Measurements from ENCODE around the gene ARHGEF26. TPM values are rescaled to one million over a fixed set of nuclear protein-coding genes. Genes with fewer than 3 reads are reported as not detected.
A peak's percentile ranks its signal among the peaks of the same experiment; 100 is the strongest.

Gene ARHGEF26
- total and polyA plus RNA-seq, 4 donors = 12.3 to 45.5 (median 28.5) TPM

GRCh38 chr3:154151969-154152368 is 30.8 kb downstream of the ARHGEF26 start:
- peak; percentile 84 for ATAC-seq (ENCODE audit: insufficient read depth, low FRiP score)
- DNase-seq = no peak
- WGBS, 2 donors = 69 to 83% methylated on average over 1 of the region's 1 CpG
- no peak overlapping the region for H3K9ac ChIP-seq (ENCODE audit: insufficient read depth in 1 of 2, low read length in 2 of 2)
- no peaks in the 10 kb centered on the region for H3K9me3 ChIP-seq (ENCODE audit: control insufficient read depth in 4 of 4, insufficient read depth in 3 of 4, low read length in 3 of 4)
- H3K36me3 ChIP-seq (ENCODE audit: control insufficient read depth in 4 of 4, insufficient read depth in 4 of 4, low read length in 4 of 4) = peaks cover 0 to 10% (median 4%) of the 10 kb centered on the region in 4 donors
- no peak for TF ChIP-seq CTCF (IDR thresholded peaks at IDR 0.05; ENCODE audit: control extremely low read depth, extremely low read depth)
- H3K4me3 ChIP-seq = no peak overlapping the region
- no peak overlapping the region for H3K27ac ChIP-seq (ENCODE audit: low read depth in 1 of 2, low read length in 1 of 2)
- H3K27me3 ChIP-seq (ENCODE audit: control insufficient read depth in 3 of 3, insufficient read depth in 3 of 3, low read length in 2 of 3) = no peaks in the 10 kb centered on the region
- H3K4me1 ChIP-seq (ENCODE audit: control insufficient read depth in 5 of 5, insufficient read depth in 5 of 5, low read length in 5 of 5) = no peaks in the 10 kb centered on the region

GRCh38 chr3:154152741-154153140 is 31.6 kb downstream of the ARHGEF26 start:
- no peak overlapping the region for H3K27ac ChIP-seq (ENCODE audit: low read depth in 1 of 2, low read length in 1 of 2)

GRCh38 chr3:154156530-154156929 is 35.3 kb downstream of the ARHGEF26 start:
- H3K27me3 ChIP-seq (ENCODE audit: control insufficient read depth in 3 of 3, insufficient read depth in 3 of 3, low read length in 2 of 3) = no peaks in the 10 kb centered on the region
- no peak for ATAC-seq (ENCODE audit: insufficient read depth, low FRiP score)

More at GRCh38 chr3:154152741-154153140, 31.6 kb downstream of the ARHGEF26 start:
- 85% methylated on average over 5 of the region's 5 CpGs for WGBS, 2 donors
- Histone ChIP-seq H3K4me3 (no peak overlapping the region), H3K27me3 (ENCODE audit: control insufficient read depth in 3 of 3, insufficient read depth in 3 of 3, low read length in 2 of 3) (no peaks in the 10 kb centered on the region), H3K9ac (ENCODE audit: insufficient read depth in 1 of 2, low read length in 2 of 2) (no peak overlapping the region), H3K4me1 (ENCODE audit: control insufficient read depth in 5 of 5, insufficient read depth in 5 of 5, low read length in 5 of 5) (peaks cover 0 to 2% (median 0%) of the 10 kb centered on the region in 5 donors), H3K9me3 (ENCODE audit: control insufficient read depth in 4 of 4, insufficient read depth in 3 of 4, low read length in 3 of 4) (no peaks in the 10 kb centered on the region), H3K36me3 (ENCODE audit: control insufficient read depth in 4 of 4, insufficient read depth in 4 of 4, low read length in 4 of 4) (peaks cover 0 to 10% (median 4%) of the 10 kb centered on the region in 4 donors)
- DNase-seq (no peak), ATAC-seq (ENCODE audit: insufficient read depth, low FRiP score) (no peak)
- TF ChIP-seq CTCF (IDR thresholded peaks at IDR 0.05; ENCODE audit: control extremely low read depth, extremely low read depth) = no peak

More at GRCh38 chr3:154156530-154156929, 35.3 kb downstream of the ARHGEF26 start:
- Histone ChIP-seq H3K9me3 (ENCODE audit: control insufficient read depth in 4 of 4, insufficient read depth in 3 of 4, low read length in 3 of 4) (no peaks in the 10 kb centered on the region), H3K4me1 (ENCODE audit: control insufficient read depth in 5 of 5, insufficient read depth in 5 of 5, low read length in 5 of 5) (peaks cover 0 to 4% (median under 1%) of the 10 kb centered on the region in 5 donors), H3K36me3 (ENCODE audit: control insufficient read depth in 4 of 4, insufficient read depth in 4 of 4, low read length in 4 of 4) (peaks cover 2 to 7% (median 4%) of the 10 kb centered on the region in 4 donors), H3K9ac (ENCODE audit: insufficient read depth in 1 of 2, low read length in 2 of 2) (no peak overlapping the region), H3K27ac (ENCODE audit: low read depth in 1 of 2, low read length in 1 of 2) (no peak overlapping the region), H3K4me3 (no peak overlapping the region)
- no peak for DNase-seq
- no peak for TF ChIP-seq CTCF (IDR thresholded peaks at IDR 0.05; ENCODE audit: control extremely low read depth, extremely low read depth)
- 70 to 87% methylated on average over 1 of the region's 1 CpG for WGBS, 2 donors
